ENCODE results near the gene SLCO2B1.
A peak's percentile ranks its signal among the peaks of the same experiment; 100 is the strongest.

SLCO2B1 gene

GRCh38 chr11:75145196-75145971, 5.5 kb upstream of the SLCO2B1 start:
- no peak for DNase-seq (ENCODE audit: low spot score)

- no peak for DNase-seq (ENCODE audit: low spot score)
Observed at GRCh38 chr11:75145972-75146519, 4.9 kb upstream of the SLCO2B1 start.

- DNase-seq (ENCODE audit: low spot score), result no peak
Observed at GRCh38 chr11:75146711-75147110, 4.2 kb upstream of the SLCO2B1 start.

- no peak for DNase-seq (ENCODE audit: low spot score)
Observed at GRCh38 chr11:75147191-75147874, 3.6 kb upstream of the SLCO2B1 start.

GRCh38 chr11:75147875-75148263, 3.0 kb upstream of the SLCO2B1 start:
- no peak for DNase-seq (ENCODE audit: low spot score)

GRCh38 chr11:75148436-75148983, 2.4 kb upstream of the SLCO2B1 start:
- no peak for DNase-seq (ENCODE audit: low spot score)

GRCh38 chr11:75149766-75150465, 991 bp upstream of the SLCO2B1 start:
- no peak for DNase-seq (ENCODE audit: low spot score)

- no peak for DNase-seq (ENCODE audit: low spot score)
Observed at GRCh38 chr11:75151346-75152047, 590 bp downstream of the SLCO2B1 start.

GRCh38 chr11:75152090-75152489, 1.2 kb downstream of the SLCO2B1 start:
- no peak for DNase-seq (ENCODE audit: low spot score)

GRCh38 chr11:75152651-75153427, 1.9 kb downstream of the SLCO2B1 start:
- DNase-seq (ENCODE audit: low spot score), result no peak

GRCh38 chr11:75154646-75155569, 4.0 kb downstream of the SLCO2B1 start:
- DNase-seq (ENCODE audit: low spot score), result no peak

- peak; percentile 72 for DNase-seq (ENCODE audit: low spot score)
Observed at GRCh38 chr11:75155570-75156422, 4.9 kb downstream of the SLCO2B1 start.

- DNase-seq (ENCODE audit: low spot score), result no peak
Observed at GRCh38 chr11:75158241-75158640, 7.3 kb downstream of the SLCO2B1 start.

- DNase-seq (ENCODE audit: low spot score), result no peak
Observed at GRCh38 chr11:75158696-75159150, 7.8 kb downstream of the SLCO2B1 start.

GRCh38 chr11:75159151-75159953, 8.4 kb downstream of the SLCO2B1 start:
- DNase-seq (ENCODE audit: low spot score), result peak; percentile 43

GRCh38 chr11:75160220-75160757, 9.4 kb downstream of the SLCO2B1 start:
- DNase-seq (ENCODE audit: low spot score), result no peak

GRCh38 chr11:75160880-75161279, 10.0 kb downstream of the SLCO2B1 start:
- DNase-seq (ENCODE audit: low spot score), result no peak

Measured in HuH-7.5 (cell line).